Panc1 (cell line): Measurements from ENCODE around the gene BCO1. TPM values are rescaled to one million over a fixed set of nuclear protein-coding genes. Genes with fewer than 3 reads are reported as not detected.

Source experiments
- ATAC-seq: fragments of 200-7000 bp; cut with Tn5 transposase; 2 replicates; pipeline ENCODE4 v1.9.1; 2020; ENCODE audit warnings: mild to moderate bottlenecking, moderate library complexity
- BruUV-seq: library from RNA; stranded (reverse); fragments of 400-500 nt; replicated peaks from 2 replicates; lab custom pipeline; 2021; lab: Mats Ljungman, UMichigan
- CTCF ChIA-PET: fragments of 300-600 bp; sonication (Branson Sonifier 250); formaldehyde crosslinking; loops from one replicate; lab custom pipeline; 2022; ENCODE audit warnings: antibody characterized with exemption; lab: Charles Lee
- POLR2A ChIA-PET: fragments of 300-600 bp; sonication (Branson Sonifier 250); formaldehyde crosslinking; loops from one replicate; lab custom pipeline; 2022; ENCODE audit warnings: antibody characterized with exemption; lab: Charles Lee
- DNase-seq: peaks from one replicate; pipeline ENCODE4 v3.0.0-alpha.2; 2010; ENCODE audit warnings: low read depth, low spot score
- H3K27ac ChIP-seq: 2 replicates; pipeline ENCODE4 v1.5.1; 2011; ENCODE audit warnings: mild to moderate bottlenecking, low read length, inconsistent platforms
- H3K27me3 ChIP-seq: fragments of 200-500 bp; sonication (Bioruptor generic); 2 replicates; pipeline ENCODE4 v1.6.0; 2014; ENCODE audit warnings: low read length, inconsistent platforms; ENCODE audit not compliant: control insufficient read depth, insufficient read depth
- H3K36me3 ChIP-seq: fragments of 200-500 bp; sonication (Bioruptor generic); 2 replicates; pipeline ENCODE4 v1.5.1; 2014; ENCODE audit warnings: inconsistent platforms, mild to moderate bottlenecking, low read length, moderate library complexity; ENCODE audit not compliant: control insufficient read depth, insufficient read depth
- H3K4me1 ChIP-seq: 2 replicates; pipeline ENCODE4 v1.5.1; 2011; ENCODE audit warnings: inconsistent platforms, mild to moderate bottlenecking, low read length, moderate library complexity; ENCODE audit not compliant: control insufficient read depth, insufficient read depth
- H3K4me3 ChIP-seq, 2 experiments: 2 replicates each; pipeline ENCODE4 v1.5.1; 2011 to 2012; ENCODE audit warnings: low read depth in 2 of 2, low read length in 2 of 2, mild to moderate bottlenecking in 2 of 2, inconsistent platforms in 1 of 2, moderate library complexity in 1 of 2
- H3K9me3 ChIP-seq: fragments of 200-500 bp; sonication (Bioruptor generic); 2 replicates; pipeline ENCODE4 v1.5.1; 2014; ENCODE audit warnings: low read depth, mild to moderate bottlenecking, inconsistent platforms, low read length, moderate library complexity; ENCODE audit not compliant: control insufficient read depth, insufficient read depth
- POLR2AphosphoS5 ChIP-seq: IDR thresholded peaks from 2 replicates; pipeline ENCODE4 v1.6.1; 2012; ENCODE audit warnings: mild to moderate bottlenecking, low read depth, low read length, moderate library complexity
- SIN3A ChIP-seq: IDR thresholded peaks from 2 replicates; pipeline ENCODE4 v1.6.1; 2012; ENCODE audit warnings: low read depth, mild to moderate bottlenecking, low read length, moderate library complexity, borderline replicate concordance; ENCODE audit not compliant: insufficient read depth
- TCF7L2 ChIP-seq: IDR thresholded peaks from 2 replicates; pipeline ENCODE4 v1.6.1; 2011; ENCODE audit warnings: mild to moderate bottlenecking, low read depth, low read length, inconsistent platforms
- in situ Hi-C: cut with HindIII; loops from 2 replicates; pipeline ENCODE4 v1.10.0; 2016; ENCODE audit warnings: low sequenced_read_pairs, low pct_unique_long_range_greater_than_20kb
- intact Hi-C: fragments of 100-400 bp; cut with micrococcal nuclease; formaldehyde crosslinking; loops from one replicate; pipeline ENCODE4 v1.10.0; 2022; ENCODE audit not compliant: unreplicated experiment
- total RNA-seq: library from RNA; stranded (reverse); gene quantifications from one replicate; pipeline ENCODE4 v1.2.1, GENCODE V29; 2021; ENCODE audit not compliant: unreplicated experiment
- TF ChIP-seq, protein P1 (sequence below): fragments of 450-650 bp; IDR thresholded peaks from 2 replicates; pipeline ENCODE4 v1.5.1; 2017; ENCODE audit warnings: mild to moderate bottlenecking
- TF ChIP-seq, protein P2 (sequence below), 2 experiments: IDR thresholded peaks; 2 replicates each; pipeline ENCODE4 v1.6.1; 2011 to 2012; ENCODE audit warnings: low read depth in 2 of 2, control low read depth in 1 of 2, low read length in 1 of 2, mild to moderate bottlenecking in 1 of 2, moderate library complexity in 1 of 2; ENCODE audit not compliant: insufficient read depth in 1 of 2

BCO1 gene
- total RNA-seq, 1 experiment from 2014 or later, result not detected

DNA sequence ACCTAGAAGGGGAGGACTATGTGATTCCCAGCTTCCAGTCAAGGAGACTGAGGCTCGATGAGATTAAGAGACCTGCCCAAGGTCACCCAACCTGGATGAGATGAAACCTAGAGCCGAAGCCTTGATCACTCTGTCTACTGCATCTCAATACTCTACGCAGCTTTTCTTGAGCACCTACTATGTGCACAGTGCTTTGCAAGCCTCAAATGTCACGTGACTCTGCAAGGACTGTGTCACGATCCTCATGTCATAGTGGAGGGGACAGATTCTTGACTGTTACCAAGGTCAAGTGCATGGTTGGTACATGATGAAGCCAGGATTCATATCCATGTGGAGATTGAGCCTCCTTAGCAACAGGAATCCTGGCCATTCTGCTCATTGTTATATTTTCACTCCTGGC, 14.7 kb downstream of the BCO1 start:
- in situ Hi-C loops, result no loop called here
- intact Hi-C loops, result no loop called here
- ATAC-seq, result no peak
- Histone ChIP-seq H3K4me3 (no peak overlapping the region), H3K9me3 (no peaks in the 10 kb centered on the region), H3K36me3 (no peaks in the 10 kb centered on the region), H3K4me1 (no peaks in the 10 kb centered on the region), H3K27me3 (no peaks in the 10 kb centered on the region), H3K27ac (no peak overlapping the region)
- TF ChIP-seq SIN3A, result no peak
- ChIA-PET CTCF (no interaction called here), POLR2A (no interaction called here)
- DNase-seq, result no peak
- no TSS peak for BruUV-seq

DNA sequence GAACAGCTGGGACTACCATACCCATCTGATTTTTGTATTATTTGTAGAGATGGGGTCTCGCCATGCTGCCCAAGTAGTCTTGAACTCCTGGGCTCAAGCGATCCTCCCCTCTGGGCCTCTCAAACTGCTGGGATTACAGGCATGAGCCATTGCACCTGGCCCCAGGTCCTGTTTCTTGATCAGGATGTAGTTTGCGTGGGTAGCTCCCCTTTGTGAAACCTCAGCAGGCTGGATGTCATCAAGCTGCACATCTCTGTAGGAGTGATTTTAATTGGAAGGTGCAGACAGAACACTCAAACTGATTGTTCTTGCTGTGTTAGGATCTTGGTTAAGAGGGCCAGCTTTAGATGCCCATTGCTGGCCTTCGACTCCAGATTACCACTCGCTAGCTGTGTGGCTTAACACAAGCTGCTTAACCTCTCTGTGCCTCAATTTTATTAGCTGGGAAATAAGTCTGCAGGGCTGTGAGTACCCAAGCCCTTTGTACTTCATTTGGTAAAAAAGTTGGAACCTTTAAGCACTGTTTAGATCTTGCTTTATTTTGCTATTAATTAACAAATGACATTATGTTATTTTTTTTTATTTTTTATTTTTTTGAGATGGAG, 16.5 kb downstream of the BCO1 start:
- no peaks in the 10 kb centered on the region for H3K27me3 ChIP-seq
- ChIA-PET POLR2A (no interaction called here), CTCF (no interaction called here)

More for the DNA sequence above, 16.5 kb downstream of the BCO1 start:
- ATAC-seq (no peak), DNase-seq (no peak)
- Histone ChIP-seq H3K4me1 (no peaks in the 10 kb centered on the region), H3K36me3 (no peaks in the 10 kb centered on the region), H3K4me3 (no peak overlapping the region), H3K9me3 (no peaks in the 10 kb centered on the region), H3K27ac (no peak overlapping the region)
- intact Hi-C loops (no loop called here), in situ Hi-C loops (no loop called here)
- no TSS peak for BruUV-seq
- TF ChIP-seq, protein P1, sequence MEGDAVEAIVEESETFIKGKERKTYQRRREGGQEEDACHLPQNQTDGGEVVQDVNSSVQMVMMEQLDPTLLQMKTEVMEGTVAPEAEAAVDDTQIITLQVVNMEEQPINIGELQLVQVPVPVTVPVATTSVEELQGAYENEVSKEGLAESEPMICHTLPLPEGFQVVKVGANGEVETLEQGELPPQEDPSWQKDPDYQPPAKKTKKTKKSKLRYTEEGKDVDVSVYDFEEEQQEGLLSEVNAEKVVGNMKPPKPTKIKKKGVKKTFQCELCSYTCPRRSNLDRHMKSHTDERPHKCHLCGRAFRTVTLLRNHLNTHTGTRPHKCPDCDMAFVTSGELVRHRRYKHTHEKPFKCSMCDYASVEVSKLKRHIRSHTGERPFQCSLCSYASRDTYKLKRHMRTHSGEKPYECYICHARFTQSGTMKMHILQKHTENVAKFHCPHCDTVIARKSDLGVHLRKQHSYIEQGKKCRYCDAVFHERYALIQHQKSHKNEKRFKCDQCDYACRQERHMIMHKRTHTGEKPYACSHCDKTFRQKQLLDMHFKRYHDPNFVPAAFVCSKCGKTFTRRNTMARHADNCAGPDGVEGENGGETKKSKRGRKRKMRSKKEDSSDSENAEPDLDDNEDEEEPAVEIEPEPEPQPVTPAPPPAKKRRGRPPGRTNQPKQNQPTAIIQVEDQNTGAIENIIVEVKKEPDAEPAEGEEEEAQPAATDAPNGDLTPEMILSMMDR, result no peak
- TF ChIP-seq, protein P2, sequence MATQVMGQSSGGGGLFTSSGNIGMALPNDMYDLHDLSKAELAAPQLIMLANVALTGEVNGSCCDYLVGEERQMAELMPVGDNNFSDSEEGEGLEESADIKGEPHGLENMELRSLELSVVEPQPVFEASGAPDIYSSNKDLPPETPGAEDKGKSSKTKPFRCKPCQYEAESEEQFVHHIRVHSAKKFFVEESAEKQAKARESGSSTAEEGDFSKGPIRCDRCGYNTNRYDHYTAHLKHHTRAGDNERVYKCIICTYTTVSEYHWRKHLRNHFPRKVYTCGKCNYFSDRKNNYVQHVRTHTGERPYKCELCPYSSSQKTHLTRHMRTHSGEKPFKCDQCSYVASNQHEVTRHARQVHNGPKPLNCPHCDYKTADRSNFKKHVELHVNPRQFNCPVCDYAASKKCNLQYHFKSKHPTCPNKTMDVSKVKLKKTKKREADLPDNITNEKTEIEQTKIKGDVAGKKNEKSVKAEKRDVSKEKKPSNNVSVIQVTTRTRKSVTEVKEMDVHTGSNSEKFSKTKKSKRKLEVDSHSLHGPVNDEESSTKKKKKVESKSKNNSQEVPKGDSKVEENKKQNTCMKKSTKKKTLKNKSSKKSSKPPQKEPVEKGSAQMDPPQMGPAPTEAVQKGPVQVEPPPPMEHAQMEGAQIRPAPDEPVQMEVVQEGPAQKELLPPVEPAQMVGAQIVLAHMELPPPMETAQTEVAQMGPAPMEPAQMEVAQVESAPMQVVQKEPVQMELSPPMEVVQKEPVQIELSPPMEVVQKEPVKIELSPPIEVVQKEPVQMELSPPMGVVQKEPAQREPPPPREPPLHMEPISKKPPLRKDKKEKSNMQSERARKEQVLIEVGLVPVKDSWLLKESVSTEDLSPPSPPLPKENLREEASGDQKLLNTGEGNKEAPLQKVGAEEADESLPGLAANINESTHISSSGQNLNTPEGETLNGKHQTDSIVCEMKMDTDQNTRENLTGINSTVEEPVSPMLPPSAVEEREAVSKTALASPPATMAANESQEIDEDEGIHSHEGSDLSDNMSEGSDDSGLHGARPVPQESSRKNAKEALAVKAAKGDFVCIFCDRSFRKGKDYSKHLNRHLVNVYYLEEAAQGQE (IDR thresholded peaks at IDR 0.05; ENCODE audit: insufficient read depth in 1 of 2, low read depth in 2 of 2, low read length in 1 of 2), result no peak
- TF ChIP-seq POLR2AphosphoS5, result no peak
- TF ChIP-seq SIN3A, result no peak
- TF ChIP-seq TCF7L2, result no peak
